Hepatocyte (in vitro differentiated cells): ENCODE data around the gene KRTAP5-10. TPM values are rescaled to one million over a fixed set of nuclear protein-coding genes. Genes with fewer than 3 reads are reported as not detected.
"Not testable (repeated sequence)": the region's sequence is repeated elsewhere in the genome, so short reads cannot be mapped to it uniquely, and the experiment has no call there.

Source experiments
- DNase-seq: peaks from one replicate; pipeline ENCODE4 v3.0.0-alpha.2; 2016; ENCODE audit warnings: low spot score
- H2AFZ ChIP-seq: fragments of 200-600 bp; sonication (generic); 2 replicates; pipeline ENCODE4 v1.6.0; 2016; ENCODE audit warnings: antibody characterized with exemption, mild to moderate bottlenecking
- H3K27ac ChIP-seq: fragments of 200-600 bp; sonication (generic); 2 replicates; pipeline ENCODE4 v1.5.1; 2016; ENCODE audit warnings: mild to moderate bottlenecking
- H3K27me3 ChIP-seq: fragments of 200-600 bp; sonication (generic); 2 replicates; pipeline ENCODE4 v1.6.1; 2016
- H3K36me3 ChIP-seq: fragments of 200-600 bp; sonication (generic); replicated peaks from 2 replicates; pipeline ENCODE4 v1.5.1; 2016; ENCODE audit warnings: low read depth; ENCODE audit not compliant: insufficient read depth
- H3K4me1 ChIP-seq: fragments of 200-600 bp; sonication (generic); 2 replicates; pipeline ENCODE4 v1.5.1; 2016; ENCODE audit warnings: mild to moderate bottlenecking, moderate library complexity; ENCODE audit not compliant: insufficient read depth
- H3K4me2 ChIP-seq: fragments of 200-600 bp; sonication (generic); 2 replicates; pipeline ENCODE4 v1.6.0; 2016
- H3K4me3 ChIP-seq: fragments of 200-600 bp; sonication (generic); 2 replicates; pipeline ENCODE4 v1.5.1; 2016; ENCODE audit warnings: mild to moderate bottlenecking
- H3K79me2 ChIP-seq: fragments of 200-600 bp; sonication (generic); 2 replicates; pipeline ENCODE4 v1.6.0; 2017; ENCODE audit warnings: mild to moderate bottlenecking
- H3K9me2 ChIP-seq: fragments of 200-600 bp; sonication (generic); replicated peaks from 2 replicates; pipeline ENCODE4 v1.6.0; 2017; ENCODE audit warnings: mild to moderate bottlenecking; ENCODE audit not compliant: insufficient read depth
- H3K9me3 ChIP-seq: fragments of 200-600 bp; sonication (generic); 2 replicates; pipeline ENCODE4 v1.5.1; 2016; ENCODE audit warnings: low read depth, mild to moderate bottlenecking
- H4K20me1 ChIP-seq: fragments of 200-600 bp; sonication (generic); 2 replicates; pipeline ENCODE4 v1.6.0; 2016; ENCODE audit warnings: mild to moderate bottlenecking; ENCODE audit not compliant: insufficient read depth, poor library complexity, severe bottlenecking
- EZH2 ChIP-seq: fragments of 200-600 bp; sonication (generic); IDR thresholded peaks from 2 replicates; pipeline ENCODE4 v1.6.1; 2016; ENCODE audit warnings: antibody characterized with exemption, mild to moderate bottlenecking, borderline replicate concordance
- EZH2phosphoT487 ChIP-seq: fragments of 200-600 bp; sonication (generic); IDR thresholded peaks from one replicate; pipeline ENCODE4 v1.6.1; 2018; ENCODE audit warnings: antibody characterized with exemption, mild to moderate bottlenecking, low read depth, moderate library complexity; ENCODE audit not compliant: unreplicated experiment, severe bottlenecking
- WGBS: methylation state at CpG from one replicate; pipeline ENCODE4 v1.1.6; 2016; ENCODE audit warnings: low lambda C conversion rate; ENCODE audit errors: missing lambda C conversion rate; 5-methylcytosine and 5-hydroxymethylcytosine counted together
- polyA plus RNA-seq: library from polyadenylated mRNA; unstranded; fragments of >200 nt; fragmentation: Nextera tagmentation; extraction: Ambion mirVana; gene quantifications from 2 replicates; pipeline ENCODE4 v1.2.1, GENCODE V29; 2016
- total RNA-seq: library from RNA; depleted of rRNA; stranded (reverse); fragments of >200 nt; gene quantifications from 2 replicates; pipeline ENCODE4 v1.2.3, GENCODE V29; 2014
- TF ChIP-seq, protein P1 (sequence below): fragments of 200-600 bp; sonication (generic); IDR thresholded peaks from 2 replicates; pipeline ENCODE4 v1.5.1; 2016; ENCODE audit warnings: antibody characterized with exemption, mild to moderate bottlenecking; ENCODE audit not compliant: poor library complexity

The KRTAP5-10 gene
- total and polyA plus RNA-seq, 2 experiments from 2014 or later, result 0.12 TPM; not detected in 1

DNA sequence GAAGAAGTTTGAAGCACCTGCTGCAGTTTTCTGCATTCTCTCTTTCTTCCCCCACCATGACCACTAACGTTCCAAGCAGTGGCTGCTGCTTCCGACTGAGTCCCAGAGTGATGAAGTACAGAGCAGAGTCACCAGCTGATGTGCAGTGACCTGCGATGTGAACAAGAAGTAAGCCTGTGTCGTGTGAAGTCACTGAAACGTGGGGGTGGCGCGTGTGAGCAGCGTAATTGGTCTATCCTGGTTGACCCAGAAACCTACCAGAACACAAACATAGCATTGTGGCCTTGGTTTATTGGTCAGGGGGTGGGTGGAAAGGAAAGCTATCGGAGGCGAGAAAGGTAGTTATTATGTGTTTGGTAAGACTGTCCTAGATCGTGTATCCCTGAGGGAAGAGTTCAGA lies 34.8 kb upstream of the KRTAP5-10 start:
- Histone ChIP-seq H3K27me3 (no peaks in the 10 kb centered on the region), H3K79me2 (no peaks in the 10 kb centered on the region), H3K27ac (no peak overlapping the region), H3K9me3 (no peaks in the 10 kb centered on the region), H2AFZ (no peak overlapping the region), H3K9me2 (no peaks in the 10 kb centered on the region), H4K20me1 (no peaks in the 10 kb centered on the region), H3K36me3 (no peaks in the 10 kb centered on the region), H3K4me3 (no peak overlapping the region), H3K4me2 (no peak overlapping the region), H3K4me1 (peaks cover 11% of the 10 kb centered on the region)
- WGBS, result 91% methylated on average over 11 of the region's 11 CpGs
- no peak for DNase-seq
- TF ChIP-seq, protein P1, sequence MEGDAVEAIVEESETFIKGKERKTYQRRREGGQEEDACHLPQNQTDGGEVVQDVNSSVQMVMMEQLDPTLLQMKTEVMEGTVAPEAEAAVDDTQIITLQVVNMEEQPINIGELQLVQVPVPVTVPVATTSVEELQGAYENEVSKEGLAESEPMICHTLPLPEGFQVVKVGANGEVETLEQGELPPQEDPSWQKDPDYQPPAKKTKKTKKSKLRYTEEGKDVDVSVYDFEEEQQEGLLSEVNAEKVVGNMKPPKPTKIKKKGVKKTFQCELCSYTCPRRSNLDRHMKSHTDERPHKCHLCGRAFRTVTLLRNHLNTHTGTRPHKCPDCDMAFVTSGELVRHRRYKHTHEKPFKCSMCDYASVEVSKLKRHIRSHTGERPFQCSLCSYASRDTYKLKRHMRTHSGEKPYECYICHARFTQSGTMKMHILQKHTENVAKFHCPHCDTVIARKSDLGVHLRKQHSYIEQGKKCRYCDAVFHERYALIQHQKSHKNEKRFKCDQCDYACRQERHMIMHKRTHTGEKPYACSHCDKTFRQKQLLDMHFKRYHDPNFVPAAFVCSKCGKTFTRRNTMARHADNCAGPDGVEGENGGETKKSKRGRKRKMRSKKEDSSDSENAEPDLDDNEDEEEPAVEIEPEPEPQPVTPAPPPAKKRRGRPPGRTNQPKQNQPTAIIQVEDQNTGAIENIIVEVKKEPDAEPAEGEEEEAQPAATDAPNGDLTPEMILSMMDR, result no peak
- TF ChIP-seq EZH2 (no peak), EZH2phosphoT487 (no peak)

DNA sequence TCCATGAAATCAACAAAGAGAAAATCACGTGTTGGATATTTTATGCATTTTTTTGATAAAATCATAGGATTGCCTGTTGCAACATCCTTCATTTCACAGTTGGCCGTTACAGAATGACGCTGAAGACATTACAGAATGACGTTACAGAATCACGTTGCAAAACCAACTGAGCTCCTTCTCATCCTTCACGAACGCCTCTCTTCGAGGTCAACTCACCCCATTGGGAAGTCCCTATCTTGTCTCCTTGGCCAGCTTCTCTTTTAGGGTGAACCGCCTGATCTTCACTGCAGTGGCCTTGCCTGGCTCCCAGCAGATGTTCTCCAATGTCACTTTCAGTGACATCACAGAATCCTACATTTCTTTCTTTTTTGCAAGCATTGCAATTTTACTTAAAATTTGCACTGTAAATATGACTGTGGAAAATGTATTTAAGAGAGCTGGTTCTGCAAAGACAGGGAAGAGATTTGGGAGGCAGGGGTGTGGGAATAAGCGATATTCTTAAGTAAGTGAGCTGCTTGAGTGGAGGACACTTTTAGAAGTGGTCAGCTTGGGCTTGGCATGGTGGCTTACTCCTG lies 33.2 kb upstream of the KRTAP5-10 start:
- Histone ChIP-seq H3K9me3 (no peaks in the 10 kb centered on the region), H3K27me3 (no peaks in the 10 kb centered on the region), H3K4me1 (peaks cover 10% of the 10 kb centered on the region), H4K20me1 (no peaks in the 10 kb centered on the region), H3K9me2 (no peaks in the 10 kb centered on the region), H3K27ac (no peak overlapping the region), H3K4me3 (no peak overlapping the region), H3K36me3 (no peaks in the 10 kb centered on the region), H3K4me2 (no peak overlapping the region), H2AFZ (no peak overlapping the region), H3K79me2 (no peaks in the 10 kb centered on the region)
- 85% methylated on average over 10 of the region's 10 CpGs for WGBS
- no peak for DNase-seq
- TF ChIP-seq EZH2phosphoT487 (no peak), EZH2 (no peak)
- TF ChIP-seq, protein P1, result no peak

DNA sequence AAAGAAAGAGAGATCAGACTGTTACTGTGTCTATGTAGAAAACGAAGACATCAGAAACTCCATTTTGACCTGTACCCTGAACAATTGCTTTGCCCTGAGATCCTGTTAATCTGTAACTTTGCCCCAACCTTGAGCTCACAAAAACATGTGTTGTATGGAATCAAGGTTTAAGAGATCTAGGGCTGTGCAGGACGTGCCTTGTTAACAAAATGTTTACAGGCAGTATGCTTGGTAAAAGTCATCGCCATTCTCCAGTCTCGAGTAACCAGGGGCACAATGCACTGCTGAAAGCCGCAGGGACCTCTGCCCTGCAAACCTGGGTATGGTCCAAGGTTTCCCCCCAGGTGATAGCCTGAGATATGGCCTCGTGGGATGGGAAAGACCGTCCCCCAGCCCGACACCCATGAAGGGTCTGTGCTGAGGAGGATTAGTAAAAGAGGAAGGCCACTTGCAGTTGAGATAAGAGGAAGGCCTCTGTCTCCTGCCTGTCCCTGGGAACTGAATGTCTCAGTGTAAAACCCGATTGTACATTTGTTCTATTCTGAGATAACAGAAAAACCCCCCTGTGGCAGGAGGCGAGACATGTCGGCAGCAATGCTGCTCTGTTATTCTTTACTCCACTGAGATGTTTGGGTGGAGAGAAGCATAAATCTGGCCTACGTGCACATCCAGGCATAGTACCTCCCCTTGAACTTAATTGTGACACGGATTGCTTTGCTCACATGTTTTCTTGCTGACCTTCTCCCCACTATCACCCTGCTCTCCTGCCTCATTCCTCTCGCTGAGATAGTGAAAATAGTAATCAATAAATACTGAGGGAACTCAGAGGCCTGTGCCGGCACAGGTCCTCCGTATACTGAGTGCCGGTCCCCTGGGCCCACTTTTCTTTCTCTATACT lies 30.4 kb upstream of the KRTAP5-10 start:
- H3K27ac ChIP-seq, result peak overlapping the region; percentile 94
- peak overlapping the region; percentile 45 for H2AFZ ChIP-seq

DNA sequence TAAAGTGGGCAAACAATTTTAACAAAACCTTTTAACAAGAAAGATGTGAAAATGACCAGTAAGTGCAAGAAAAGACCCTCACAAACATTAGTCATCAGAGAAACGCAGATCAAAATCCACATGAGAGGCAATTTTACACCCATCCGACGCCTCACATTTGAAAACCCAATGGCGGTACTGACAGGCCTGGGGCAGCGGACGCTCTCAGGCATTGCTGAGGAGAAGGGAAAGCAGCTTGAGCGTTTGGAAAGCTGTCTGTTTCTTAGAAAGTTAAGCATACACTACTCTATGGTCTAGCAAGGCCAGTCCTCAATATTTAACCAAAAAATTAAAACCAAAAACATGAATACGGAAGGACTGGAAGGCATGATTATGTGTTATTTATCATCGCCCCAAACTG lies 29.5 kb upstream of the KRTAP5-10 start:
- no peaks in the 10 kb centered on the region for H3K9me3 ChIP-seq
- no peaks in the 10 kb centered on the region for H3K27me3 ChIP-seq
- no peaks in the 10 kb centered on the region for H3K79me2 ChIP-seq
- no peak for DNase-seq
- H3K27ac ChIP-seq, result peak overlapping the region; percentile 94
- H3K4me2 ChIP-seq, result no peak overlapping the region
- WGBS, result 92% methylated on average over 9 of the region's 9 CpGs
- H3K4me1 ChIP-seq, result peaks cover 10% of the 10 kb centered on the region
- no peaks in the 10 kb centered on the region for H4K20me1 ChIP-seq
- H3K9me2 ChIP-seq, result no peaks in the 10 kb centered on the region
- H2AFZ ChIP-seq, result peak overlapping the region; percentile 45
- TF ChIP-seq, protein P1, result no peak
- no peak for TF ChIP-seq EZH2
- TF ChIP-seq EZH2phosphoT487, result no peak
- H3K36me3 ChIP-seq, result no peaks in the 10 kb centered on the region
- H3K4me3 ChIP-seq, result no peak overlapping the region

More for the DNA sequence above, 30.4 kb upstream of the KRTAP5-10 start:
- H4K20me1 ChIP-seq, DNase-seq, H3K79me2 ChIP-seq, H3K36me3 ChIP-seq, H3K9me2 ChIP-seq, H3K4me3 ChIP-seq, H3K4me1 ChIP-seq, H3K9me3 ChIP-seq, H3K27me3 ChIP-seq: not testable (repeated sequence)
- H3K4me2 ChIP-seq, result peak overlapping the region; percentile 64
- WGBS, result 36% methylated on average over 17 of the region's 17 CpGs
